Measurements from ENCODE around the gene NKG7. TPM values are rescaled to one million over a fixed set of nuclear protein-coding genes. Genes with fewer than 3 reads are reported as not detected.
A peak's percentile ranks its signal among the peaks of the same experiment; 100 is the strongest.

Gene NKG7
- total and polyA plus RNA-seq, 2 of the 13 experiments (the other 11 are each of a cell fraction or from before 2014, with no cell fraction given) = 0.40 TPM; not detected in 1

GRCh38 chr19:51365965-51366388, 6.5 kb downstream of the NKG7 start, which contains the start of gene ETFB (continued):
- peak; percentile 59; the same call in 1 of the 2 replicates for TF ChIP-seq MLXIP (CRISPR knock-in tag; IDR thresholded peaks at IDR 0.05; ENCODE audit: borderline replicate concordance)
- TF ChIP-seq PRMT3 (CRISPR knock-in tag; IDR thresholded peaks at IDR 0.05; ENCODE audit: borderline replicate concordance, low read depth) = no peak
- TF ChIP-seq ZSCAN31 (CRISPR knock-in tag; IDR thresholded peaks at IDR 0.05; ENCODE audit: low read depth) = no peak
- TF ChIP-seq ZFP90 (CRISPR knock-in tag; IDR thresholded peaks at IDR 0.05; ENCODE audit: borderline replicate concordance) = peak; percentile 66
- no peak; the same call in 1 of the 2 replicates for TF ChIP-seq ATF7-NPFF (CRISPR knock-in tag; IDR thresholded peaks at IDR 0.05; ENCODE audit: low read depth)
- TF ChIP-seq NR2F1 (CRISPR knock-in tag; IDR thresholded peaks at IDR 0.05) = peak in 1 of 2 experiments; percentile 41; a peak in 1 of 4 replicates
- TF ChIP-seq ZBTB42 (CRISPR knock-in tag; IDR thresholded peaks at IDR 0.05) = no peak
- no peak for TF ChIP-seq ZMAT3 (CRISPR knock-in tag; conservative IDR thresholded peaks at IDR 0.05)
- no peak for TF ChIP-seq FOXP4 (CRISPR knock-in tag; IDR thresholded peaks at IDR 0.05)
- TF ChIP-seq ZNF687 (CRISPR knock-in tag; IDR thresholded peaks at IDR 0.05) = peak; percentile 79
- peak; percentile 61; the same call in 1 of the 2 replicates for TF ChIP-seq MAX (IDR thresholded peaks at IDR 0.05)
- no peak for TF ChIP-seq KLF11 (CRISPR knock-in tag; IDR thresholded peaks at IDR 0.05)
- no peak for TF ChIP-seq KAT8 (CRISPR knock-in tag; IDR thresholded peaks at IDR 0.05)
- TF ChIP-seq REPIN1 (CRISPR knock-in tag; IDR thresholded peaks at IDR 0.05; ENCODE audit: borderline replicate concordance, low read depth) = no peak
- no peak for TF ChIP-seq ERF (CRISPR knock-in tag; IDR thresholded peaks at IDR 0.05)
- TF ChIP-seq ZNF800 (CRISPR knock-in tag; IDR thresholded peaks at IDR 0.05) = 0 out of 2 replicates have a peak, but pooled peaks have one; percentile 30
- peak; percentile 66; the same call in 1 of the 2 replicates for TF ChIP-seq ZNF225 (CRISPR knock-in tag; IDR thresholded peaks at IDR 0.05)
- TF ChIP-seq NR2F2 (IDR thresholded peaks at IDR 0.05; ENCODE audit: borderline replicate concordance, low read depth) = peak; percentile 70; the same call in 1 of the 2 replicates

Measured in HepG2 (cell line).